GM04504 (cell line): ENCODE results near the gene NCBP3.

Source experiments
- DNase-seq: peaks from one replicate; pipeline ENCODE4 v3.0.0-alpha.2; 2012; ENCODE audit warnings: low read depth

Gene NCBP3

DNA sequence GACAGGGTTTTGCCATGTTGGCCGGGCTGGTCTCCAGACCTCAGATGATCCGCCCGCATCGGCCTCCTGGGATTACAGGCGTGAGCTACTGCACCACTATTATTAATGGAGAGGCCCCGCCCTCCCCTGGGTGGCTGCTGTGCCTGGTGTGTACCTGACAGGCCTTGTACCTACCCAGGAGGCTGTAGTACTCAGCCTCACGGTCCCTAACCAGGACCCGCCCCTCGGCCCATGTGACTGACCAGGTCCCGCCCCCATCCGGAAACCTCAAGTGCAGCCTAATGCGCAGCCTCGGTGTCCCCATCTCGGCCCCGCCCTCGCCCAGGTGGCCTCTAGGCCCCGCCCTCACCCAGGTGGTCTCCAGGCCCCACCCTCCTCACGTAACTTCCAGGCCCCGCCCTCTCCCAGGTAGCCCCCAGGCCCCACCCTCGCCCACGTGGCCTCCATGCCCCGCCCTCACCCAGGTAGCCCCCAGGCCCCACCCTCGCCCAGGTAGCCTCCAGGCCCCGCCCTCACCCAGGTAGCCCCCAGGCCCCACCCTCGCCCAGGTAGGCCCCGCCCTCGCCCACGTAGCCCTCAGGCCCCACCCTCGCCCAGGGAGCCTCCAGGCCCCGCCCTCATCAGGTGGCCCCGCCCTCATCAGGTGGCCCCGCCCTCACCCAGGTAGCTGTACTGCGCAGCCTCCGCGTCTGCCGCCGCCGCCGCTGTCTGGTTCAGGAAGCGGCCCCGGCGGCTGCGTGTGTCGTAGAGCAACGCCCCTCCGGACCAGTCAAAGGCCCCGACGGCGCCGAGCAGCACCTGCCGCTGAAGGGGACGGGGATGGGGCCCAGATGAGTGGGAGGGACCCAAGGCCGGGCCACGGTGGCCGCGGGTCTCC is 91.3 kb downstream of the NCBP3 start:
- no peak for DNase-seq

DNA sequence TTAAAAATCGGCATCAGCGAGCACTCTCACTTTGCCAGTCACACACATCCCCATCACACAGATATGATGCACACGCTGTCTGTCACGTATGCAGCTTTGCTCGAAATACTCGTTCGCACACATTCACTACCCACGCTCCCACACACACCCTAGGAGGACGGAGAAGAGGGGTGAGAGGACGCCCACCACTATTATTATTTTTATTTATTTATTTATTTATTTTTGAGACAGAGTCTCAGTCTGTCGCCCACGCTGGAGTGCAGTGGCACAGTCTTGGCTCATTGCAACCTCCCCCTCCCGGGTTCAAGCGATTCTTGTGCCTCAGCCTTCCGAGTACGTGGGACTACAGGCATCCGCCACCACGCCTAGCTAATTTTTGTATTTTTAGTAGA is 92.0 kb downstream of the NCBP3 start:
- DNase-seq: no peak

- no peak for DNase-seq
Measured at GRCh38 chr17:3753624-3754023, 92.4 kb downstream of the NCBP3 start.
